Tibial nerve (tissue), 4 donors: Measurements from ENCODE around the gene COA1. TPM values are rescaled to one million over a fixed set of nuclear protein-coding genes. Genes with fewer than 3 reads are reported as not detected.
"Not testable (repeated sequence)": the region's sequence is repeated elsewhere in the genome, so short reads cannot be mapped to it uniquely, and the experiment has no call there.

Source experiments
- DNase-seq, 2 donors: peaks; one replicate each; pipeline ENCODE4 v3.0.0-alpha.2; 2019; ENCODE audit warnings: low spot score in 2 of 2
- H3K27ac ChIP-seq, 4 donors: fragments of 200-600 bp; sonication (generic) in 3 of 4; one replicate each; pipeline ENCODE4 v1.5.1; 2017 to 2019; ENCODE audit warnings: mild to moderate bottlenecking in 1 of 4
- H3K27me3 ChIP-seq, 2 donors: fragments of 200-600 bp; sonication (generic) in 1 of 2; one replicate each; pipeline versions ENCODE4 v1.5.1 to v1.6.0; 2017 to 2019
- H3K36me3 ChIP-seq, 3 donors: fragments of 200-600 bp; sonication (generic); one replicate each; pipeline ENCODE4 v1.5.1; 2018 to 2019
- H3K4me1 ChIP-seq, 4 donors: fragments of 200-600 bp; sonication (generic) in 3 of 4; one replicate each; pipeline ENCODE4 v1.5.1; 2017 to 2019
- H3K4me3 ChIP-seq, 4 donors: fragments of 200-600 bp; sonication (generic) in 3 of 4; one replicate each; pipeline ENCODE4 v1.5.1; 2017 to 2019; ENCODE audit warnings: mild to moderate bottlenecking in 1 of 4, moderate library complexity in 1 of 4
- H3K9me3 ChIP-seq, 4 donors: fragments of 200-600 bp; sonication (generic) in 3 of 4; one replicate each; pipeline ENCODE4 v1.5.1; 2017 to 2019
- CTCF ChIP-seq, 5 experiments: fragments of 200-600 bp in 3 of 5; fragments of 450-650 bp in 2 of 5; sonication (generic) in 3 of 5; IDR thresholded peaks; one replicate each; pipeline ENCODE4 v1.5.1; 2016 to 2019; ENCODE audit warnings: antibody characterized with exemption in 5 of 5, mild to moderate bottlenecking in 3 of 5, moderate library complexity in 2 of 5
- EP300 ChIP-seq, 2 donors: sonication (generic); formaldehyde crosslinking; IDR thresholded peaks; one replicate each; pipeline ENCODE4 v1.6.1; 2017; ENCODE audit warnings: antibody characterized with exemption in 2 of 2, mild to moderate bottlenecking in 1 of 2
- POLR2A ChIP-seq, 2 donors: fragments of 450-650 bp; IDR thresholded peaks; one replicate each; pipeline ENCODE4 v1.6.1; 2017; ENCODE audit warnings: antibody characterized with exemption in 2 of 2, mild to moderate bottlenecking in 2 of 2, moderate library complexity in 2 of 2
- WGBS, 2 donors: methylation state at CpG; one replicate each; pipeline ENCODE4 v1.1.5; 2018; 5-methylcytosine and 5-hydroxymethylcytosine counted together
- total RNA-seq, 4 donors: library from RNA; depleted of rRNA; stranded (reverse); fragments of >200 nt; gene quantifications; one replicate each; pipeline ENCODE4 v1.1.0, GENCODE V29; 2016

COA1 gene
- total RNA-seq, 4 donors from 2014 or later = 58.5 to 74.1 (median 64.7) TPM

- Histone ChIP-seq H3K4me3 (no peak overlapping the region), H3K4me1 (peaks cover 0 to 26% (median 0%) of the 10 kb centered on the region in 4 donors), H3K9me3 (no peaks in the 10 kb centered on the region), H3K27me3 (no peaks in the 10 kb centered on the region), H3K36me3 (peaks cover 0 to 4% (median 0%) of the 10 kb centered on the region in 3 donors), H3K27ac (no peak overlapping the region)
- DNase-seq = peak in 1 of 2 donors; percentile 69
- 34 to 39% methylated on average over 2 of the region's 2 CpGs for WGBS, 2 donors
- TF ChIP-seq CTCF (IDR thresholded peaks at IDR 0.05) (peak; percentile 38 to 69 (median 57)), POLR2A (IDR thresholded peaks at IDR 0.05) (no peak)
Observed at GRCh38 chr7:43721193-43721806, 8.0 kb downstream of the COA1 start.

GRCh38 chr7:43716598-43716997, 12.7 kb downstream of the COA1 start:
- Histone ChIP-seq H3K36me3 (peaks cover 0 to 4% (median 0%) of the 10 kb centered on the region in 3 donors), H3K27me3 (no peaks in the 10 kb centered on the region), H3K9me3 (no peaks in the 10 kb centered on the region), H3K4me3 (no peak overlapping the region), H3K27ac (no peak overlapping the region), H3K4me1 (peaks cover 0 to 9% (median 0%) of the 10 kb centered on the region in 4 donors)
- TF ChIP-seq EP300 (IDR thresholded peaks at IDR 0.05) (no peak), CTCF (IDR thresholded peaks at IDR 0.05) (no peak), POLR2A (IDR thresholded peaks at IDR 0.05) (no peak)
- no peak for DNase-seq
- WGBS, 2 donors = 85 to 88% methylated on average over 2 of the region's 2 CpGs

- DNase-seq, H3K36me3 ChIP-seq, H3K9me3 ChIP-seq, H3K27ac ChIP-seq, H3K4me1 ChIP-seq, H3K27me3 ChIP-seq, H3K4me3 ChIP-seq: not testable (repeated sequence)
- 93 to 99% methylated on average over 2 of the region's 2 CpGs for WGBS, 2 donors
Observed at GRCh38 chr7:43715966-43716365, 13.4 kb downstream of the COA1 start.

GRCh38 chr7:43711503-43711902, 17.8 kb downstream of the COA1 start:
- Histone ChIP-seq H3K4me1 (peaks cover 0 to 4% (median 0%) of the 10 kb centered on the region in 4 donors), H3K36me3 (peaks cover 0 to 7% (median 0%) of the 10 kb centered on the region in 3 donors), H3K9me3 (no peaks in the 10 kb centered on the region), H3K4me3 (no peak overlapping the region), H3K27ac (no peak overlapping the region), H3K27me3 (no peaks in the 10 kb centered on the region)
- no peak for DNase-seq
- 88 to 89% methylated on average over 1 of the region's 1 CpG for WGBS, 2 donors
- TF ChIP-seq CTCF (IDR thresholded peaks at IDR 0.05) (no peak), POLR2A (IDR thresholded peaks at IDR 0.05) (no peak), EP300 (IDR thresholded peaks at IDR 0.05) (no peak)

GRCh38 chr7:43708055-43708454, 21.3 kb downstream of the COA1 start:
- H3K27ac ChIP-seq, H3K4me3 ChIP-seq, H3K27me3 ChIP-seq, DNase-seq, H3K9me3 ChIP-seq, H3K4me1 ChIP-seq: not testable (repeated sequence)
- 92 to 96% methylated on average over 9 of the region's 9 CpGs for WGBS, 2 donors
- H3K36me3 ChIP-seq = peaks cover 0 to 17% (median 0%) of the 10 kb centered on the region in 3 donors

- no peak overlapping the region for H3K27ac ChIP-seq
- no peak overlapping the region for H3K4me3 ChIP-seq
- 79 to 80% methylated on average over 1 of the region's 1 CpG for WGBS, 2 donors
- H3K36me3 ChIP-seq = peaks cover 0 to 17% (median 0%) of the 10 kb centered on the region in 3 donors
- H3K9me3 ChIP-seq = no peaks in the 10 kb centered on the region
- no peak for DNase-seq
- peaks cover 0 to 8% (median 2%) of the 10 kb centered on the region in 4 donors for H3K4me1 ChIP-seq
- no peaks in the 10 kb centered on the region for H3K27me3 ChIP-seq
- TF ChIP-seq CTCF (IDR thresholded peaks at IDR 0.05) (no peak), POLR2A (IDR thresholded peaks at IDR 0.05) (no peak), EP300 (IDR thresholded peaks at IDR 0.05) (no peak)
Observed at GRCh38 chr7:43703573-43703972, 25.8 kb downstream of the COA1 start.
